HG02840 (cell line): Measurements from ENCODE around the gene PRTN3.

Source experiments
- ATAC-seq: cut with Tn5 transposase; IDR thresholded peaks from one replicate; pipeline ENCODE4 v1.9.1; 2021; ENCODE audit warnings: mild to moderate bottlenecking, moderate library complexity, moderate number of reproducible peaks; ENCODE audit not compliant: unreplicated experiment, low FRiP score

PRTN3 gene, protein sequence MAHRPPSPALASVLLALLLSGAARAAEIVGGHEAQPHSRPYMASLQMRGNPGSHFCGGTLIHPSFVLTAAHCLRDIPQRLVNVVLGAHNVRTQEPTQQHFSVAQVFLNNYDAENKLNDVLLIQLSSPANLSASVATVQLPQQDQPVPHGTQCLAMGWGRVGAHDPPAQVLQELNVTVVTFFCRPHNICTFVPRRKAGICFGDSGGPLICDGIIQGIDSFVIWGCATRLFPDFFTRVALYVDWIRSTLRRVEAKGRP

DNA sequence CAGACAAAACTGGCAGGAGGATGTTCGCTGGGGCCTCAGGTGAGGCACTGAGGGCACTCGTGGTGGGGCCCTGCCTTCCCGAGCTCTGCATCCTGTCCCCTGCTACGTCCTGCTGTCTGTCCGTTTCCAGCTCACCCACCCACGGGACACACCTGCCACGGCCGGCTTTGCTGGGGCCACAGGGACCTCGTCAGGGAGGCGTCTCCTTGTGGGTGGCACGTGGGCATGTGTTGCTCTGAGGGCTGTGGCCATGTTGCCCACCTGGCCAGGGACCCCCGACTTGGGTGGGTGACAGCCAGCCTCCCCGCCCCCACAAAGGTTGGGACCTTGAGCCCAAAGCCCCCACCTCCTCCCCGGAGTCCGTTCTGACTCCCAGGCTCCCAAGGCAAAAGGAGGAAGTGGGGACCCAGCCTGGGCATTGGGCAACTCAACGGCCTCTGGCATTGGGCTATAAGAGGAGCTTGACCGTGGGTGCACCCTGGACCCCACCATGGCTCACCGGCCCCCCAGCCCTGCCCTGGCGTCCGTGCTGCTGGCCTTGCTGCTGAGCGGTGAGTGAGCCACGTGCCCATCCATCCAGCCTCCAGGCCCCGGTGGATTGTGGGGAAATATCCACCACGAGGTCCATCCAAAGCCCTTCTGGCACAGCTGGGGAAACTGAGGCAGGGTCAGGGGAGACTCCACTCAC is at the start of gene PRTN3:
TSS of gene PRTN3 (plus strand) at position 481 of the 688 bp plus-strand sequence. CDS start at position 491, 10 bp downstream.
- no peak for ATAC-seq

DNA sequence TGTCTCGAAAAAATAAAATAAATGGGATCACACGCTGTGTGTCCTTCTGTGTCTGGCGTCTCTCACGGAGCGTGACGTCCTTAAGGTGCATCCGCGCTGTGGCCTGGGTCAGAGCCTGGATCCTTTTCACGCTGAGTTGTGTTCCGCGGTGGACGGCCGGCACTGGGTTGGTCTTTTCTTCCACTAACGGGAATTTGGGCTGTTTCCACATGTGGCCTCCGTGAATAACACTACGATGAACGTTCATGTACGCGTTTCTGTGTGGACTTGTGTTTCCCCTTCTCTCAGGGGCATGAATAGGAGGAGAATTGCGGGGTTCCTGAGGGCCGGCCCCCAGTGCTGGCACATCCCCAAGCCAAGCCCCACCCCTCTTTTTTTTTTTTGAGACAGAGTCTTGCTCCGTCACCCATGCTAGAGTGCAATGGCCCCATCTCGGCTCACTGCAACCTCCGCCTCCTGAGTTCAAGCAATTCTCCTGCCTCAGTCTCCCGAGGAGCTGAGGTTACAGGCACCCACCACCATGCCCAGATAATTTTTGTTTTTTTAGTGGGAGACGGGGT is 49.7 kb upstream of the PRTN3 start:
- ATAC-seq: no peak

DNA sequence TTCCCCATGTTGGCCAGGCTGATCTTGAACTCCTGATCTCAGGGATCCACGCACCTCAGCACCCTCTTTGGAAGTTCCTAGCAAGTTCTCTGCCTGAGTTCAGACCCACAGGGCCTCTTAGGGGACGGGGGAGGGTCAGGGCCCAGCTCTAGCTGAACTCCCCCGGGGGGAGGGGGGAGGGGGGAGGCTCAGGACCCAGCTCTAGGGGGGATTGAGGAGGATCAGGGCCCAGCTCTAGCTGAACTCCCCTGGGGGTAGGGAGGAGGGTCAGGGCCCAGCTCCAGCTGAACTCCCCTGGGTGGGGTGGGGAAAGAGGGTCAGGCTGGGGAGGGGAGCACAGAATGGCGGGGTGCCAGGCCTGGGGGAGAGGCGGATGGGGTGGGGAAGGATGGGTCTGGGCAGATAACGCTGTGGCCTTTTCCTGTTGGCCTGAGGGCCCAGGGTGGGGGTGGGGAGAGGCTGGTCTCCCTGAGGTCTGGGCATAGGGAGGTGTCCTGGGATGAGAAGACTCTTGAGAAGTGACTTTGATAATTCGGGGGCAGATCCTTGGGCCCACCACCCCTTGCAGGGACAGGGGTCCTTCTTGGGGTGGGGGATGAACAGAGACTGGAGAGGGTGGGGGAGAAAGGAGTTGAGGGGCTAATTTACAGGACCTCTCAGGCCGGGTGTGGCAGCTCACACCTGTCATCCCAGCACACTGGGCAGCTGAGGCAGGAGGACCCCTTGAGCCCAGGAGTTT is 49.1 kb upstream of the PRTN3 start:
- ATAC-seq: no peak

DNA sequence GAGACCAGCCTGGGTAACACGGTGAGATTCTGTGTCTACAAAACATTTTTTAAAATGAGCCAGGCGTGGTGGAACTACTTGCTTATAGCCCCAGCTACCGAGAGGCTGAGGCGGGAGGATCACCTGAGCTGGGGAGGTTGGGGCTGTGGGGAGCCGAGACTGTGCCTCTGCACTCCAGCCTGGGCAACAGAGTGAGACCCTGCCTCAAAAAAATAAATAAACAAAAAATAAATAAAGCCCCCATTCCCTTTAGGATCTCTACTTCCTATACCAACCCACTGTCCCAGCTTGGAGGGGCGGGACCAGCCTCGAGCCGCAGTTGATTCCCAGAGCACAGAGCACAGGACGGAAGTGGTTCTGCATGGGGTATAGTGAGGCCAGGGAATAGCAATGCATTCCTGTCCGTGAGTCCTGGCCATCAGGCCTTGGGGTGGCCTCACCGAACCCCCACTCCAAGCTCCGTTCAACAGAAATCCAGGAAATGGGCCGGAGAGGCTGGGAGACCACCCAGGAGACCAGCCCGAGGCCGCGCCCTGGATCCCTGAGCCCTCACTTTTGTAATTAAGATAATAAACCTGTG is 48.4 kb upstream of the PRTN3 start:
- no peak for ATAC-seq

DNA sequence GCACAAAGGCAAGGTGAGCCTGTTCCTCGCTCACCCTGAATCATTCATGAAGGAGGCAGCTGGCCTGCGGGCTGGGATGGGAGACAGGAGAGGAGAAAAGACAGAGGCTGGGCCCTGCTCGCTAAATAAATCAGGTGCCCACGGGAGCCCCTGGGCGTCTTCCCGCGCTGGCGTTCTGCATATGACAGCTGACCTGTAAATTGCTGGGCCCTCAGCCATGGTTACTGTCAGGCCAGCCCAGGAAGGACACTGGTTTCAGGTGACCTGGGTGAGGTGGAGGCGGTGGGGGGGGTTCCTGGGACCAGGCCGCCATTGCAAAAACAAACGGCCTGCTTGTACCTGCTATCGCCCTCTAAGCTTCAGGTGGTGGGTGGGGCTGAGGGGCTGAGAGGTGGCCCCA is 47.0 kb upstream of the PRTN3 start:
- no peak for ATAC-seq

DNA sequence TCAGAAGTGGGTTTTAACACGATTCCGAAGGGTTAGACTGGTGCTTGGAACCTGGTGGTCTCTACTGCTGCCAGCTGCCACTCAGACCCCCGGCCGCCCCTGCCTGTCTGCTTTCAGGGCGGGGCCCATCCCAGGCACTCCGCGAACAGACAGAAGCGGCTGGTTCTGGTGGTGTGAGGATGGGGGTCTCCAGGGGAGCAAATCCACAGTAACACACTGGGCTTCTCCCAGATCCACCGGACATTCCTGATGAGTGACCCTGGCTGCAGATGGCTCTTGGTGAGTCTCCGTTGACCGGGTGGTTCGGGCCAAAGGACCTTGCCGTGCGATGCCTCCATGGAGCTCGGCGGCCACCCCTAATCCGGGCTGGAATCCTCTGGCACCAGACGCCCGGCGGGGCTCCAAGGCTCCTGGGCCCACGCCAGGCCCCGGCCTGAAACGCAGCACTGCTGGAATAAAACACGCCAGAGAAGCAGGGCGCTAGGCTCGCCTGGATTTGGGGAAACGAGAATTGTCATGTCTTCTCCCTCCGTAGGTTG is 45.7 kb upstream of the PRTN3 start:
- no peak for ATAC-seq

DNA sequence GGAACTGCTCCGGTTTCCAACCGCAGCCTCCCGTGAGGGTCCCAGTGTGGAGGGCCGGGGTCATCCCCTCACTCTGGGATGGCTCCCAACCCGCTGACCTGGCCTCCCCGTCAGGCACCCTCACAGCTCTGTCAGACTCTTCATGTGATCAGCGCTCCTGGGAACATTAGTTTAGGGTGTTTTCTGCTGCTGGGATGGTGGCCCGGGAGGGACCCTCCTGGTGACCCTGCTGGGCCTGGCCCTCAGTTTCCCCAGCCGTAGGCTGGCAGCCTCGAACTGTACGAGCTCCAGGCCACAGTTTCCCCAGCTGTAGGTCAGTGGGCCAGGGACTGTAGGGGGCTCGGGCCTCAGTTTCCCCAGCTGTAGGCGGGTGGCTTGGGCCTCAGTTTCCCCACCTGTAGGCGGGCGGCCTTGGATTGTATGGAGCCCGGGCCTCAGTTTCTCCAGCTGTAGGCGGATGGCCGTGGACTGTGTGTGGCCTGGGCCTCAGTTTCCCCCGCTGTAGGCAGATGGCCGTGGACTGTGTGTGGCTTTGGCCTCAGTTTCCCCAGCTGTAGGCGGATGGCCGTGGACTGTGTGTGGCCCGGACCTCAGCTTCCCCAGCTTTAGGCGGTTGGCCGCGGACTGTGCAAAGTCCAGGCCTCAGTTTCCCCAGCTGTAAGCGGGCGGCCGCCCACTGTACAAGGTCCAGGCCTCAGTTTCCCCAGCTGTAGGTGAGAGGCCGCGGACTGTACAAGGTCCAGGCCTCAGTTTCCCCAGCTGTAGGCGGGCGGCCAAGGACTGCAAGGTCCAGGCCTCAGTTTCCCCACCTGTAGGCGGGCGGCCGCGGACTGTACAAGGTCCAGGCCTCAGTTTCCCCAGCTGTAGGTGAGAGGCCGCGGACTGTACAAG is 44.9 kb upstream of the PRTN3 start:
- ATAC-seq: no peak

DNA sequence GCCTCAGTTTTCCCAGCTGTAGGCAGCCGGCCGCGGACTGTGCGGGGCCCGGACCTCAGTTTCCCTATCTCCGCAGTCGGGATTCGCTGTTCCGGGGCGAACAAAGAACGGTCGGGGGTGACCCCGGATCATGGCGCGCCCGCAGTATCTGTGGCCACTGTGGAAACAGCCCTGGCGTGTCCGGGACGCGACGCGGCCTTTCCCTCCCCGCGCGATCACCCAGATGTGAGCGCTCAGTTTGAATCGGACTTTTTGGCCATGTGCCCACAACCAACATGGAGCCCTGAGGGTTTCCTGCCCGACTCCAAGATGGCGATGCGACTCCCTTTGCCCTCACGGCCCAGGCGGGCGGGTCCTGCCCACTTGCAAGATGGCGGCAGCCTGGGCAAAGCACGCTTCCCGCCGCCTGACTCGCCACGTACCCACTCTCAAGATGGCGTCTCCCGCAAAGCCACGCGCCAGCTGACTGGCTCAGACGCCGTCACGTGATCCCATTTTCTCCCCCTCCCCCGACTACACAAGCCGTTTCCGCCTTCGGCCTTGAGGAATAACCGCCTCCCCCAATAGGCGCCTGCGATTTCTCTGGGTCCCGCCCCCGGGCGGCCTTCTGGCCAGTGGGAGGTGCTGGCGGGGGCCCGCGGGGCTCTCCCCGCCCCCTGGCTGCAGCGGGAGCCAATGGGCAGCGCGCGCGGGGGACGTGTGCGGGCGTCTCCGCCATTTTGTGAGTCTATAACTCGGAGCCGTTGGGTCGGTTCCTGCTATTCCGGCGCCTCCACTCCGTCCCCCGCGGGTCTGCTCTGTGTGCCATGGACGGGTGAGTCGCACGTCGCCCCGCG is 43.9 kb upstream of the PRTN3 start, which contains the start of gene PTBP1:
TSS of gene PTBP1 (plus strand) at position 761 of the 836 bp plus-strand sequence. CDS start at position 807, 46 bp downstream.
- peak; percentile 78 for ATAC-seq

DNA sequence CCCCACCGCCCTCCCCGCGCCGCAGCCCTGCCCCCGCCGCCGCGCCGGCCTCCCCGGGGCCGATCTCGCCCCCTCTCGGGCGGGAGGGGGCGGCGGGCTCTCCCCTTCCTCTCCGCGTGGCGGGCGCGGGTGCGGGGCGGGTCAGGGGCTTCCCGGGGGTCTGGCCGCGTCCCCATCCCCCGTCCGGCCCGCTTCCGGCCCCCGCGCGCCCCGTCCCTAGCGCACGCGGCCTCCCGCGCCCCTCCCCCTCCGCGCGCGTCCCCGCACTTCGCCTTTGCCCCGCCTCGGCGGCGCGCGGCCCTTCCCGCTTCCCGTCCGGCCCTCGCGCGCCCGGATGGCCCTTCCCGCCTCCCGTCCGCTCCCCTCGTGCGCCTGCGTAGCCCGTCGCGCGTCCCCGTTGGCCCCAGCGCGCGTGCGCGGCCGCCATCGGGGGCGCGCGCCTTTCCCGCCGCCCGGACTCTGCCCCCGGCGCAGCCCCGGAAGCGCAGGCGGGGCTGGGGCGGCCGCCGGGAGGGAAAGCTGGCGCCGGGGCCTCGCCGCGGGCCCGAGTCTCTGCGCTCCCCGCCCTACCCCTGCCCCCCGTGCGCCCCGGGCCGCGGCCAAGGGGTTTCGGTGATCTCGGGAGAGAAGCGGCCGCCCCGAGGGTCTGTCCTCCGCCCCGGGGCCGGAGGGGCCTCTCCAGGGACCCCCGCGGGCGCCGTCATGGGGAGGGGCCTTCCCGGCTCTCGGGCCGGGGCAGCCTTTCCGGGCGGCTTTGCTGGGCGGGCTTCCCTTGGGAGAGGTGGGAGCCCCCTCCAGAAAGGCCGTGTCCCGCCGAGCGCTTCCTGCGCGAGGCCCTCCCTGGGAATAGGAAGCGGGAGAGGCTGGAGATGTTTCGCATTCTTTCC is 43.0 kb upstream of the PRTN3 start:
- ATAC-seq: peak; percentile 44

DNA sequence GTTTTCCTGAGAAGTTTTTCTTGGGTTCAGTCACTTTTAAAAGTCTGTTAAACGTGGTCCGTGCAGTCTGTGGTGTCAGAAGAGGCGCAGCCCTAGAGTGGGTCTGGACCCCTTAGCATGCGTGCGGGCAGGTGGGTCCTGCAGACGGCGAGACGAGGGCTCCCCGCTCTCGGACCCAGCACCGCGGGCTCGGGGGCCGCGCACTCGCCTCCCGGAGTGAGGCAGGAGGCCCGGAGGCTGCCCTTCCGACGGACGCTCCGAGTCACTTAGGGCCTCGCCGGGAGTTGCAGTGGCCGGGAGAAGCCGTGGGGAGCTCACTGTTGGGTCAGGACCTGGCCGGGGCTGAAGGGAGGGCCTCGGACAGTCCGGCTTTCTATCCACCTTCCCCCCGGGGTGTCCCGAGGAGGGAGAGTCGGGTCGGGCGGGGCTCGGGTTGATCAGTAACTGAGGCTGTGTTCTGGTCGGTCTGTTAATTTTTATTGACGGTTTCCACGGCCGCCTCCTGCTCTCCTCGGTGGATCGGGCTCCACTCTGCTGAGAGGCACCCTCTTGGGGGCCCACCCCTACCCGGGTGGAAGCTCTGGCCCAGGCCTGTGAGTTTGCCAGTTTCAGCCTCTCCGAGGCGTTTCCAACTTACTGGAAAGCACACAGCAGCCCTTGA is 42.3 kb upstream of the PRTN3 start:
- no peak for ATAC-seq

DNA sequence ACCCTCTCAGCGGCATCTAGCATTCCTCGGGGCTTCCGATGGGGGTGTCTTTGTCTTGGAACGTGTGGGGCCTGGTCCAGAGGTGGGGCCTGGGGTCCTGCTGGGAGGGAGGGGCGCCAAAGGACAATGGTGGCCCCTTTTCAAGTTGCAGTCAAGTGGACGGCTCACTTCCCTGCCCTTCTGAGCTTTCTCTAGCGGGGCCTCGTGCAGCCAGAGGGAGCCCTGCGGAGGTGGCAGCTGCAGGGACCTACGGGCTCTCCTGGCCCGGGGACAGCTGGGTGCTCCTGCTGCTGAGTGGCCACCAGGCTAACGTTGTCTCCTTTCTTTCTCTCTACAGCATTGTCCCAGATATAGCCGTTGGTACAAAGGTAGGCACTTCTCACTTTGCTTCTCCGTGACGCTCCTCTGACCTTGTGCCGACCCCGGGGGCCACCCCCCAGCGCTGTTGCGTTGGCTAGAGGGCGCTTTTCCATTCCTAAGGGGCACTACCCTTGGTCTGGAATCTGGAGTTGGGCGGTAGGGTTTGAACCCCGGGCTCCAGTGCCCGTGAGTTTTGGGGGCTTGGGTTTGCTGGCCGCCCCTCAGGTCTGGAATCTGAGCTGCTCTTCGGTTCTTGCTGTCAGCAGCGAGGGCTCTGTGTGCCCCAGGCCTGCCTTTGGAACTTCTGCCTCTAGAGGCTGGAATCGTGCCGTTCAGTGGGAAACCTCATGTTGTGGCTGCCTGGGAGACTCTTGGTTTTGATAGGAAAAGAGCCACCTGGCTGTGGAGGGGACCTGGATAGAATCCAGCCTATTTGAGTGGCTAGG is 41.5 kb upstream of the PRTN3 start:
- ATAC-seq: no peak

DNA sequence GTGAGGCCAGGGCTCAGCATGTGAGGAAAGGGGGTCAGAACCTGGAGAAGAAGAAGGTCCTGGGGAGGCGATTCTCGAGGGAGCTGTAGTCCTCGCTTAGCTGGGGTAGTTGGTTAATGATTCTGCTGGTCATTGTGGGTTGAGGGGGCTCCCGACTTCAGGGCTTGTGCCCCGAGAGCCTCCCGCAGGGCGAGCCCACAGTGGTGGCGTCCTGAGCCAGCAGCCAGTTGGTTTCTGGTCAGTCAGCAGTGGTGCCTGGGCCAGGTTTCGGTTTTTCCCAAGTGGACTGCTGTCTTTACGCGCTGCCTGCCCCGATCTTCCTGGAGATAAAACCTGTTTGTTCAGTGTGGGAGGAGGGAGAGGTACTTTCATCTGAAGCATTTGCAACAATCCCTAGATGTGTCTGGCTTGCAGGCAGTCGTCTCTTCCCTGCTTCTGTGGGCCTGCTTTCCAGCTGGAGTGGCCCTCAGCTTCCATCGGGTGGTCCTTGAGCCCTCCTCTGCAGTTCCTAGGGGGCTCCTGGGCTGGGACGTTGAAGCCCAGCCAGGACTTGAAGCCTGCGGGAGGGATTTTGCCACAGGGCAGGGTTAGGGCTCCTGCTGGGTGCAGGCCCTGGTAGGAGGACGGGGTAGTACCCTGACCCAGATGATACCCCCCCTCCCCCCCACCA is 40.3 kb upstream of the PRTN3 start:
- ATAC-seq: no peak

DNA sequence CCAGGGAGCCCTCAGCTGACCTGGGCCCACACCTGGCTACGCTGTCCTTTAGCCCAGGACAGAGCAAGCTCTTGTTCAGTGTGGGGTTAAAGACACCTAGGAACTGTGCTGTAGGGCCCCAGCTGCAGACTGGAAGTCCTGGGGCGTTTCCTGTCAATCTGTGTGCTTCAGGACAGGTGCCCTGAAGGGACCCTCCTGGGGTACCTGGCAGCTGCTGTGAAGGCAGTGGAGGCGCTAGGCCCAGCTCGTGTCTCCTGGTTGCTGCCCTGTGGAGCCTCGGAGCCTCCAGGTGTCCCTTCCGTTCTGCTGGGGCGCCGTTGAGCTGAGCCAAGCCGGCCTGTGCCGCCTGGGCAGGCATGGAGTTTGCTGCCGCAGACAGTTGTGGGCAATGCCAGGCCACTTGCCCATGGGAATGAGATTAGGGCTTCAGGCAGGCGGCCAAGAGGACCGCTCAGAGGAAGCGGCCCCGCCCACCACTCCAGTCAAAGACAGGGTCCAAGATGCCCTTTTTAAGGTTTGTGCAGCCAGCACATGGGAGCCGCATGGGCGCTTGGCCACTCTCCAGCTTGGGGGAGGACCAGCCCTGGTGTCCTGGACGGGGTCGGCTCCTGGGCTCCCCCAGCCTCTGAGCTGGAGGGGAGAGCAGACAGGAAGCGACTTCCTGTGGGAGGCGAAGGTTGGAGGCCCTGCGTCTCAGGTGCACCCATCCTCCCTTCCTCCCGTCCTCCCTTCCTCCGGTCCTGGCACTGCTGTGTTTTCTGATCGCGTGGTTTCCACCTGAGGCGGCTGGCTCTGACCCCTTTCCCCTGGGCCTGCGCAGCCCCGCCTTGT is 39.6 kb upstream of the PRTN3 start:
- no peak for ATAC-seq

DNA sequence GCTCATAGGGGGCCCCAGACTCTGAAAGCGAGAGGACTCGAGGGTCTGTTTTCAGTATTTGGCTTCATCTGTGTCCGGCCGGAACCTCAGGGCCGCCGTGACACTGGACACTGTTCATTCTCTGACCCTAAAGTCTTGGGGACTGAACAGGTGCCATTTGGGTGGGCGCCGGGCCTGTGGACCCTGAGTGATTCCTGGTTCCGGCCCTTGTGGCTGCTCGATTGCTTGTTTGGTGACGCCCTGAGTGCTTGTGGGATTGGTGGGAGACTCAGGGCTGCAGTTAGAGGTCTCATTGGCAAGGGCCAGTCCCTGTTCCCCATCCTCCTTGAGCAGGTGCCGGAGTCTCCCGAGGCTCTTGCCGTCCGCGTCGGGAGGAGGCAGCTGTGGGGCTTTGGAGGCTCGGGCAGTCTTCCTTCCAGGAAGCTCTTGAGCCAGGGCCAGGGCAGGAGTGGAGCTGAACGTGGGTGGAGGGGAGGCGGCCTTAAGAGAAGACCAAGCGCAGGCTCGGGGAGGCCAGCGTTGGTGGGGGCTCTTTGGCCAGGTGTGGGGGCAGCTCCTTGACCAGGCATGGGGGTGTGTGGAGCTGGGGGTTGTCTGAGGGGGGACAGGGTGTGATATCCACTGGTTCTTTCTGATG is 38.8 kb upstream of the PRTN3 start:
- ATAC-seq: no peak
